GM12872 (cell line): ENCODE results near the gene ADAM15.
A peak's percentile ranks its signal among the peaks of the same experiment; 100 is the strongest.

Experiments used
- TF ChIP-seq, protein P1 (sequence below): IDR thresholded peaks from 3 replicates; pipeline ENCODE4 v1.5.1; 2011; ENCODE audit warnings: low read depth, mild to moderate bottlenecking, low read length, moderate library complexity; ENCODE audit not compliant: insufficient read depth

The ADAM15 gene

DNA sequence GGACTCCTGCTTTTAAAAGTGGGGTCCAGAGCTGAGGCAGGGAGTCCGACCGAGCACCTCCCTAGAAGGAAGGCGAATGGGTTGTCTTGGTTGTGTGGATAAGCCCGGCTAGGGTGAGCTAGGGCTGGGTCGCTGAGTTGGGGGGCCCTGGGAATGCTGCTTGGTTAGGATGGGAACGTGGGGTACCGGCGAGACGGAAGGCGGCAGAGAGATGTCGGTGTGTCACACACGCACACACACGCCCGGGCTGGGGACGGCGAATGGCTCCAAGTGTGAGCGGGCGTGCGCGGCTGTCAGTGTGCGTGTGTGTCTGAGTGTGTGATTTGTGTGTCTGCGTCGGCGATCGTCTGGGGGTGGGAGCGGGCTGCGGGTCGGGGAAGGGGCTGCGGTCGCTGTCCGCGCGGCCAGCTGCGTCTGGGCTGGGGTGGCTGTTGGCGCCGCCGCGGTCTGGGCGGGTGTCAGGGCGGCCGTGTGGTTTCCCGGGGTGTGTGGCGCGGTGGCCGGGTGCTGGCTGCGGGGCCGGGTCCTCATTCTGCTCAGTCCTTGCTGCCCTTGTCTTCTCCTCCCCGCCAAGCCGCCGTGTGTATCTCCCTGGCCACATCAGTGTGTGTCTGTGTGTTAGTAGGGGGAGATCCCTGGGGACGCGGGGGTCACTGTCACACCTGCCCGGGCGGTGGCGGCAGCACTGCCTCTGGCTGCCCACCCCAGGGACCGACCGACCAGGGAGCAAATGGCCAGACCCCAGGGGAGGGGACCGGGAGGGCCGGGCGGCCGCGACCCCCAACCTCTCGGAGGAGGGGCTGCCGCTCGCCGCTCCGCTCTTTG lies 28.6 kb downstream of the ADAM15 start:
- TF ChIP-seq, protein P1, sequence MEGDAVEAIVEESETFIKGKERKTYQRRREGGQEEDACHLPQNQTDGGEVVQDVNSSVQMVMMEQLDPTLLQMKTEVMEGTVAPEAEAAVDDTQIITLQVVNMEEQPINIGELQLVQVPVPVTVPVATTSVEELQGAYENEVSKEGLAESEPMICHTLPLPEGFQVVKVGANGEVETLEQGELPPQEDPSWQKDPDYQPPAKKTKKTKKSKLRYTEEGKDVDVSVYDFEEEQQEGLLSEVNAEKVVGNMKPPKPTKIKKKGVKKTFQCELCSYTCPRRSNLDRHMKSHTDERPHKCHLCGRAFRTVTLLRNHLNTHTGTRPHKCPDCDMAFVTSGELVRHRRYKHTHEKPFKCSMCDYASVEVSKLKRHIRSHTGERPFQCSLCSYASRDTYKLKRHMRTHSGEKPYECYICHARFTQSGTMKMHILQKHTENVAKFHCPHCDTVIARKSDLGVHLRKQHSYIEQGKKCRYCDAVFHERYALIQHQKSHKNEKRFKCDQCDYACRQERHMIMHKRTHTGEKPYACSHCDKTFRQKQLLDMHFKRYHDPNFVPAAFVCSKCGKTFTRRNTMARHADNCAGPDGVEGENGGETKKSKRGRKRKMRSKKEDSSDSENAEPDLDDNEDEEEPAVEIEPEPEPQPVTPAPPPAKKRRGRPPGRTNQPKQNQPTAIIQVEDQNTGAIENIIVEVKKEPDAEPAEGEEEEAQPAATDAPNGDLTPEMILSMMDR = no peak

DNA sequence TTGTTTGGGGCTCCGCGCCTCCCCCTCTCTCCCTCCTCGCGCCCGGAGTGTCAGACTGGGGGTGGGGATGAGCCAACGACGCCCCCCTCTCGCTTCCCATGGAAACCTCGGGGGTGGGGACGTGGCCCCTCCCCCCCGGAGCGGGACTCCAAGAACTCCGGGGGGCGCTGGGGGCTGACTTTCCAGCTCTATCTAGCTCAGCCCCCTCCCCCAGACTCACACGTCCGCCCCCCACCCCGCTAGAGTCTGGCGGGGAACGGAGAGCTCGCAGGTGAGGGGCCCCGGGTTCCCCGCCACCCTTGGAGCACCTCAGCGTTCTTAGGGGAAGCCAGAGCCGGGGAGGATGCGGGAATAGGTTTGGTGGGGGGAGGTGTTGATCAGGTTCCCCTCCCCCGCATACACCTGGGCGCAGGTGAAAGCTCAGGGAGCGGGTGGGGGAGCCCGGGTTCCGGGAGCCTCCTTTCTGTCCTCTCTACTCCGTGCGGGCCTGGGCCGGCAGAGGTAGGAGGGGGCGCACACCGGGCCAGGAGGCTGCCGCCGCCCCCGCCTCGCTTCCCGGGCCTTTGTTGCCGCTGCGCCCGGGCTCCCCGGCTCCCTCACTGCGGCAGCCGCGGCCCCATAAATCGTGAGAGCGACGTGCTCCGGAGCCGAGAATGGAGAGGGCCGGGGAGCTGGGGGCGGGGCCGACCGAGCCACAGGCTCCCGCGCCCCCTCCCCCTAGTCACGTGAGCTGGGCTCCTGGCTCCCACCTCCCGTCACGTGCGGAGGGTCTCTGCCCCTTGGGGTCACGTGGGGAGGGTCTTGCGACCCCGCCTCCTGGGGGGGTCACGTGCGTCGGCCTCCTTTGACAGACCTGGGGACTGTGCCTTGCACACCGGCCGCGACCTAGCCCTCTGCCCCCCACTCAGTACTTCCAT lies 29.5 kb downstream of the ADAM15 start:
- TF ChIP-seq, protein P1 = no peak

DNA sequence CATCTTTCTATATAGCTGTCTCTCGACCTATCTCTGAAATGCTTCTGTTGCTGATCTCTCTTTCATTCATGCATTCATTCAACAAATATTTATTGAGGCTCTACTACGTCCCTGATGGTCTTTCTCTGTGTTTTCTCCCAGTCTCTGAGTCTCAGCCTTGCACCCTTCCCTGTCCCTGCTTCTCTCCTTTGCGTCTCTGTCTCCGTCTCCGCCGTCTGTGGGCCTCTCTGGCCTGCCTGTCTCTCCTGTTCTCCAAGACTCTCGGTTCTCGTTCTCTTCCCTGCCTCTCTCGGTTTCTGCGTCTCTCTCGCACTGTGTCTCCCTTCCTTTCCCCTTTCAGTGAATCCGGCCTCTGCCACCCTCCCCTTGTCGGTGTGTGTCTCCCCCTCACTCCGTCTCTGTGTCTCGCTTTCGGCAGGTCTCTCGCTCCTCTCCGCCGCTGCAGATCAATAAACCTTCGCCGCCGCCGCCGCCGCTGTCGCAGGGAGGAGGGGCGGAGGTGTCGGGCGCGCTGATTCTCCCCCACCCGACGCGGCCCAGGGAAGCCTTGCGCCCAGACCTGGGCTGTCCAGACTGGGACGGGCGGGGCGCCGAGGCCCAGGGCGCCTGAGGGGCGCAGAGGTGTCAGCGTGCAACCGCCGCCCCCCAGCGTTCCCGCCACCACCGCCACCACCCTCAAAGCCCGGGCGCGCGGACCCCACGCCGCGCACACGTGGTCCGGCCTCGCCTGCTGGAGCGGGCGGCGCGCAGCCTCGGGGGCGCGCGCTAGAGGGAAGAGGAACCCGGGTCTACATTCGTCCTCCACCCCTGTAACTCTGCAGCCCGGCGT lies 30.6 kb downstream of the ADAM15 start:
- TF ChIP-seq, protein P1 = no peak

- TF ChIP-seq, protein P1 = no peak
These were observed 31.4 kb downstream of the ADAM15 start for GRCh38 chr1:155082301-155083051.

DNA sequence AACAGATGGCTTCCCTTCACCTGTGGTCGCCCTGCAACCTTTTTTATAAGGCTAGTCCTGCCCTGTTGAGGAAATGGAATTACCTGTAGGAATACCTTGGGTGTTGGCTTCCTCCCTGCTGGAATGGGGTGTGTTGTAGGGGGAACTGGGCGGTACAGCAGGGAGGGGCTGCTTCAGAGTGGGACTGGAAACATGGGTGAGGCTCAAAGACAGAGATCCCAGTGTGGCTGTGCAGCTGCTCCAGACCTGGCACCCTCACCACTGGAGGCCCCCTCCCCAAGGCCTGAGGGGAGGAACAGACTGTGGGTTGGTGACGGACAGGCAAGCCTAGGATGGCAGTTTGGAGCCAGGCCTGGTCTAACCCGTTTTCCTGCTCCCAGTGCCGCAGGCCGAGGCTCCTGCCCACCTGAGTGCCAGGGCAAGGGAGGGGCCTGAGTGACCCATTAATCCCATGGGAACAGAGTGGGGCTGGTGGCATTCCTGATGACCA lies 32.0 kb downstream of the ADAM15 start:
- TF ChIP-seq, protein P1 = no peak

DNA sequence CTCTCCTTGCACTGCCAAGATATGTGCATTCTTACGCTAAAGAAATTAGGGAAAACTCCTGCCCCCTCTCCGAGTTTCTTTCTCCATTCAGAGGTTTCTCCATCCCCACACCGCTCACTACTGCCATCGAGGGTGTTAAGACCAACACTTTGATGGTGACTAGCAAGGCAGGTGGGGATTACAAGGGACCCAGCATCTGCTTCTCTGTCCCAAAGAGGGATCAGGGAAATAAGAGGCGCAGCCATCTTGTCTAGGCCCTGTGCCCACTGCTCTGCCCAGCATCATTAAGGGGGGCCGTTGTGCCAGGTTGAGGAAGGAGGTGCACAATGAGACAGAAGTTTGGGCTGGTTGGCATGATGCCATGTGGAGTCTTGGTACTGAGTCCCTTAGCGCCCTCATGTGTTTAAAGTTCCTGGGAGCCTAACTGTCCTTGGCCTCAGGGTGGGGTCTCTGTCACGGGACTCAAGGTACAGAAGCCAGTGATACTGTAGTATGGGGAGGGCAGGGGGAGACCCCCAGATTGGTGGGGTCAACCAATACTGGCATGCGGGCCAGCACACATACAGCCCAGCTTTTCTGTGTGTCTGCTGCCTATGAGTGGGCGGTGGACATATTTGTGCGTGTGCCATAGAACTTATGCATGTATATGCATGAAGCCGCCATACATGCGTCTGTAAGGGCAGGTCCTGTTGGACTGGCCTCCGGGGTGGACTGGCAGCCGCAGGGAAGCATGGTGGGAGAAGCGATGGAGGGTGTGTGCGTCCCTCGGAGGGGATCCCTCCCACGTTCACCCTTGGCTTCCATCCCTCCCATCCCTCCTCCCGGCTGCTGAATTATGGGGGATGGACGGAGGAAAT lies 33.0 kb downstream of the ADAM15 start:
- TF ChIP-seq, protein P1 = peak; percentile 29; the same call in 1 of the 3 replicates
